Activated naive CD4-positive, alpha-beta T cell treated with anti-CD3 and anti-CD28 coated beads, Interleukin-2, amount 50 U/mL, for 16 hours (primary cell): ENCODE results near the gene CD4.
A peak's percentile ranks its signal among the peaks of the same experiment; 100 is the strongest.
"Not testable (repeated sequence)": the region's sequence is repeated elsewhere in the genome, so short reads cannot be mapped to it uniquely, and the experiment has no call there.

Experiments
- DNase-seq: peaks from one replicate; pipeline ENCODE4 v3.0.0-alpha.2; 2020

The CD4 gene

DNA sequence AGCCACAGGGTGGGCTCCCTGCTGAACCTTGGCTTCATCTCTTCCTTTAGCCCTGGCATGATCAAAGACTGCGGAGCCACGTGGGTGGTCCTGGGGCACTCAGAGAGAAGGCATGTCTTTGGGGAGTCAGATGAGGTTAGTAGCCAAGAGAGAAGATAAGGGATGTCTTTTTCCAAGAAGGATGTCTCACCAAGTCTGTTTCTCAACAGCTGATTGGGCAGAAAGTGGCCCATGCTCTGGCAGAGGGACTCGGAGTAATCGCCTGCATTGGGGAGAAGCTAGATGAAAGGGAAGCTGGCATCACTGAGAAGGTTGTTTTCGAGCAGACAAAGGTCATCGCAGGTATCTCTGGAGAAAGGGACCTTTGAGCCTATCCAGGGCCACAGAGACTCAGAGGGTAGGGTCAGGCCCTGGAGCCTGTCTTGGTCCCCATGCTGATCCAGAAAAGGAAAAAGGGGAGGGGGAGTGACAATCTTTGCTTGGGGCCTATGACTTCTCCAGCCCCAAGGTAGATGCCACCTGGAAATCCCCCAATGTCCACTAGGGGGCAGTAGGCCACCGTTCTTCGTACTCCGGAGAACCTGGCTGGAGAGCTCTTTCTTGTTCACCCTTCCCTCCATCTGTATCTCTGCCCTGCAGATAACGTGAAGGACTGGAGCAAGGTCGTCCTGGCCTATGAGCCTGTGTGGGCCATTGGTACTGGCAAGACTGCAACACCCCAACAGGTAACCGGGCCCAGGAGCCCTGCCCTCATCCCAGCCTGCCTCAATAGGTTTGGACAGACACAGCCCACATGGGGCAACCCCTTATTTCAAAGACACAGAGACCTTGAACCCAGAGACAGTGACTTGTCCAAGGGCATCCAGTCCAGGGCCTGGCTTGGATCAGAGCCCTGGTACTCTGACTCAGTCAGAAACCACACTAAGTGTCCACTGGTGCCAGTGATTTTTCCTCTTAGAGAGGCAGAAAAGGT, 80.0 kb downstream of the CD4 start:
- peak; percentile 83 for DNase-seq

GRCh38 chr12:6870304-6870703, 81.0 kb downstream of the CD4 start:
- DNase-seq: not testable (repeated sequence)
